Measurements from ENCODE around the gene MINDY4.

MINDY4 gene

GRCh38 chr7:30850426-30850825, 79.2 kb downstream of the MINDY4 start:
- Mint-ChIP-seq H3K27ac (ENCODE audit: low read depth) (no peak overlapping the region), H3K36me3 (ENCODE audit: insufficient read depth) (no peaks in the 10 kb centered on the region), H3K4me1 (no peaks in the 10 kb centered on the region), H3K4me3 (no peak overlapping the region), H3K9me3 (no peaks in the 10 kb centered on the region), H3K27me3 (no peaks in the 10 kb centered on the region)
- DNase-seq (ENCODE audit: low spot score in 2 of 2) (no peak), ATAC-seq (replicated peaks; ENCODE audit: extremely low read depth, poor library complexity, severe bottlenecking) (no peak)

- no peaks in the 10 kb centered on the region for H3K4me1 Mint-ChIP-seq
- H3K4me3 Mint-ChIP-seq = no peak overlapping the region
- no peak overlapping the region for H3K27ac Mint-ChIP-seq (ENCODE audit: low read depth)
- H3K36me3 Mint-ChIP-seq (ENCODE audit: insufficient read depth) = peaks cover 2% of the 10 kb centered on the region
- H3K9me3 Mint-ChIP-seq = no peaks in the 10 kb centered on the region
- no peaks in the 10 kb centered on the region for H3K27me3 Mint-ChIP-seq
- DNase-seq (ENCODE audit: low spot score in 2 of 2) (no peak), ATAC-seq (replicated peaks; ENCODE audit: extremely low read depth, poor library complexity, severe bottlenecking) (no peak)
Measured at GRCh38 chr7:30851651-30852307, 80.6 kb downstream of the MINDY4 start.

GRCh38 chr7:30852308-30852684, 81.1 kb downstream of the MINDY4 start:
- ATAC-seq (replicated peaks; ENCODE audit: extremely low read depth, poor library complexity, severe bottlenecking) (no peak), DNase-seq (ENCODE audit: low spot score in 2 of 2) (no peak)
- H3K27me3 Mint-ChIP-seq = no peaks in the 10 kb centered on the region
- no peaks in the 10 kb centered on the region for H3K4me1 Mint-ChIP-seq
- peaks cover 2% of the 10 kb centered on the region for H3K36me3 Mint-ChIP-seq (ENCODE audit: insufficient read depth)
- no peak overlapping the region for H3K4me3 Mint-ChIP-seq
- H3K9me3 Mint-ChIP-seq = no peaks in the 10 kb centered on the region
- no peak overlapping the region for H3K27ac Mint-ChIP-seq (ENCODE audit: low read depth)

GRCh38 chr7:30852744-30853288, 81.6 kb downstream of the MINDY4 start:
- DNase-seq (ENCODE audit: low spot score in 2 of 2) = no peak
- ATAC-seq (replicated peaks; ENCODE audit: extremely low read depth, poor library complexity, severe bottlenecking) = no peak
- Mint-ChIP-seq H3K36me3 (ENCODE audit: insufficient read depth) (peaks cover 2% of the 10 kb centered on the region), H3K27ac (ENCODE audit: low read depth) (no peak overlapping the region), H3K4me1 (no peaks in the 10 kb centered on the region), H3K9me3 (no peaks in the 10 kb centered on the region), H3K4me3 (no peak overlapping the region), H3K27me3 (no peaks in the 10 kb centered on the region)

GRCh38 chr7:30853576-30853975, 82.4 kb downstream of the MINDY4 start:
- no peak overlapping the region for H3K27ac Mint-ChIP-seq (ENCODE audit: low read depth)
- no peaks in the 10 kb centered on the region for H3K27me3 Mint-ChIP-seq
- DNase-seq (ENCODE audit: low spot score in 2 of 2) (no peak), ATAC-seq (replicated peaks; ENCODE audit: extremely low read depth, poor library complexity, severe bottlenecking) (no peak)
- H3K4me3 Mint-ChIP-seq = no peak overlapping the region
- peaks cover 2% of the 10 kb centered on the region for H3K36me3 Mint-ChIP-seq (ENCODE audit: insufficient read depth)
- no peaks in the 10 kb centered on the region for H3K4me1 Mint-ChIP-seq
- H3K9me3 Mint-ChIP-seq = no peaks in the 10 kb centered on the region

GRCh38 chr7:30855936-30856335, 84.7 kb downstream of the MINDY4 start:
- ATAC-seq (replicated peaks; ENCODE audit: extremely low read depth, poor library complexity, severe bottlenecking) (no peak), DNase-seq (ENCODE audit: low spot score in 2 of 2) (no peak)
- Mint-ChIP-seq H3K27ac (ENCODE audit: low read depth) (no peak overlapping the region), H3K4me3 (no peak overlapping the region), H3K9me3 (no peaks in the 10 kb centered on the region), H3K36me3 (ENCODE audit: insufficient read depth) (peaks cover 2% of the 10 kb centered on the region), H3K27me3 (no peaks in the 10 kb centered on the region), H3K4me1 (no peaks in the 10 kb centered on the region)

GRCh38 chr7:30858576-30858975, 87.4 kb downstream of the MINDY4 start:
- no peaks in the 10 kb centered on the region for H3K9me3 Mint-ChIP-seq
- ATAC-seq (replicated peaks; ENCODE audit: extremely low read depth, poor library complexity, severe bottlenecking) (no peak), DNase-seq (ENCODE audit: low spot score in 2 of 2) (no peak)
- H3K4me3 Mint-ChIP-seq = no peak overlapping the region
- peaks cover 2% of the 10 kb centered on the region for H3K36me3 Mint-ChIP-seq (ENCODE audit: insufficient read depth)
- H3K27me3 Mint-ChIP-seq = no peaks in the 10 kb centered on the region
- H3K27ac Mint-ChIP-seq (ENCODE audit: low read depth) = no peak overlapping the region
- no peaks in the 10 kb centered on the region for H3K4me1 Mint-ChIP-seq

GRCh38 chr7:30859202-30859939, 88.2 kb downstream of the MINDY4 start:
- no peaks in the 10 kb centered on the region for H3K4me1 Mint-ChIP-seq
- no peak overlapping the region for H3K27ac Mint-ChIP-seq (ENCODE audit: low read depth)
- no peak for ATAC-seq (replicated peaks; ENCODE audit: extremely low read depth, poor library complexity, severe bottlenecking)
- peaks cover 2% of the 10 kb centered on the region for H3K36me3 Mint-ChIP-seq (ENCODE audit: insufficient read depth)
- no peak for DNase-seq (ENCODE audit: low spot score in 2 of 2)
- no peaks in the 10 kb centered on the region for H3K9me3 Mint-ChIP-seq
- H3K27me3 Mint-ChIP-seq = no peaks in the 10 kb centered on the region
- no peak overlapping the region for H3K4me3 Mint-ChIP-seq

GRCh38 chr7:30859940-30860496, 88.8 kb downstream of the MINDY4 start:
- Mint-ChIP-seq H3K4me3 (no peak overlapping the region), H3K27me3 (no peaks in the 10 kb centered on the region), H3K36me3 (ENCODE audit: insufficient read depth) (peaks cover 2% of the 10 kb centered on the region), H3K4me1 (no peaks in the 10 kb centered on the region), H3K27ac (ENCODE audit: low read depth) (no peak overlapping the region), H3K9me3 (no peaks in the 10 kb centered on the region)
- ATAC-seq (replicated peaks; ENCODE audit: extremely low read depth, poor library complexity, severe bottlenecking) (no peak), DNase-seq (ENCODE audit: low spot score in 2 of 2) (no peak)

GRCh38 chr7:30861612-30862011, 90.4 kb downstream of the MINDY4 start:
- Mint-ChIP-seq H3K27ac (ENCODE audit: low read depth) (no peak overlapping the region), H3K4me1 (no peaks in the 10 kb centered on the region), H3K4me3 (no peak overlapping the region), H3K9me3 (no peaks in the 10 kb centered on the region), H3K27me3 (no peaks in the 10 kb centered on the region), H3K36me3 (ENCODE audit: insufficient read depth) (no peaks in the 10 kb centered on the region)
- DNase-seq (ENCODE audit: low spot score in 2 of 2) (no peak), ATAC-seq (replicated peaks; ENCODE audit: extremely low read depth, poor library complexity, severe bottlenecking) (no peak)

- Mint-ChIP-seq H3K27me3 (no peaks in the 10 kb centered on the region), H3K9me3 (no peaks in the 10 kb centered on the region), H3K4me1 (no peaks in the 10 kb centered on the region), H3K36me3 (ENCODE audit: insufficient read depth) (no peaks in the 10 kb centered on the region), H3K4me3 (no peak overlapping the region), H3K27ac (ENCODE audit: low read depth) (no peak overlapping the region)
- DNase-seq (ENCODE audit: low spot score in 2 of 2) = no peak
- ATAC-seq (replicated peaks; ENCODE audit: extremely low read depth, poor library complexity, severe bottlenecking) = no peak
Measured at GRCh38 chr7:30862995-30863705, 91.9 kb downstream of the MINDY4 start.

- ATAC-seq (replicated peaks; ENCODE audit: extremely low read depth, poor library complexity, severe bottlenecking) (no peak), DNase-seq (ENCODE audit: low spot score in 2 of 2) (no peak)
- Mint-ChIP-seq H3K9me3 (no peaks in the 10 kb centered on the region), H3K4me3 (no peak overlapping the region), H3K4me1 (no peaks in the 10 kb centered on the region), H3K27me3 (no peaks in the 10 kb centered on the region), H3K36me3 (ENCODE audit: insufficient read depth) (no peaks in the 10 kb centered on the region), H3K27ac (ENCODE audit: low read depth) (no peak overlapping the region)
Measured at GRCh38 chr7:30863706-30864035, 92.5 kb downstream of the MINDY4 start.
